ENCODE results near the gene RHOD. TPM values are rescaled to one million over a fixed set of nuclear protein-coding genes. Genes with fewer than 3 reads are reported as not detected.

RHOD gene
- total RNA-seq, 1 experiment from 2014 or later: 99.9 TPM

DNA sequence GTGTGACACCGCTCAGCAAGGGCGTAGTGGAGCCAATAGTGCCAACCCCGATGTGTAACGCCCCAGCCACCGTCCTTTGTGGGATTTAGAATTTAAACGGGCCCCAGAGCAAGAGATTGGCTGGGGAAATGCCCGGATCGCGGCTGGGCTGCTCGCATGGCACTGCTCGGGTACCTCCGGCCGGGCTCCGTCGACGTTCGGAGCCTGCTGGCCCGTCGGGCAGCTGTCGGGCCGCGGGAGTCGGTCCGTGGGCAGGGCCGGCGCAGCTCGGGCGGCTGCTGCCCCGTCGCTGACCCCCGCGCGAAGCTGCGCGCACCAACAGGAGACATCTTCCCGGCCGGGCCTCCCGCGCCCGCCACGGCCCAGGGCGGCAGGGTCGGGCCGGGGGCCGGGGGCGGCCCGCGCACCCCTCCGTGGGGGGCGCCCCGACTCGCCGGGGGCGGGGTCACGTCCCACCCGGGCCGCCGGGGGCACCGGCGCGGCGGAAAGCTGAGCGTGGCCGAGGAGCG is 61.1 kb downstream of the RHOD start:
- intact Hi-C loops (cut with micrococcal nuclease): no loop called here

DNA sequence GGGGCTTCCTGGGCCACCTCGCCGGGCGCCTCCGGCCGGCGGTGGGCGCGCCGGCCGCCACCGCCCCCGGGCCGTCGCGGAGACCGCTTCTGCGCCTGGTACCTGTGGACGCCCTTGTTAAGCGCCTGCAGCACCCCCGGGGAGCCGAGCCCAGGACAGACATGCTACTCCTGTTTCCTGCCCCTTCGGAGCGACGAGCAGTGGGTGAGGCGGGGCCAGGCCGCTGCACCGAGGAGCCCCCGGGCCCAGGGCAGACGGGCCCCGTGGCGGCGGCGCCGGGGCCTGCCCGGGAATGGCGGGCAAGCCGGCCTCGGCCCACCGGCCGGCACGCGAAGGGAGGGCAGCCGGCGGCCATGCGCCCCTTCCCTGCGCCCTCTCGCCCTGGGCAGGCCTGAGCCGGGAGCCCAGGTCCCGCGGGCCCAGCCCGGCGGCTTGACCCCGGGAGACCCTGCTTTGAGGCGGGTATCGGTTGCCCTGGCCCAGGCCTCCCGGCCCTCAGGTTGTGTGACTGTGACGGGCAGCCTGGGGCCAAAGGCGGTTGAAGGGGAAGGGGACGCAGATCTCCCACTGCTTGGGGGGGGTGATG is 61.6 kb downstream of the RHOD start:
- peak overlapping the region; percentile 57 for H3K4me2 ChIP-seq (ENCODE audit: low read length)
- H3K79me2 ChIP-seq (ENCODE audit: low read length): peaks cover 40% of the 10 kb centered on the region
- H3K4me1 ChIP-seq (ENCODE audit: insufficient read depth, low read length): peaks cover 6% of the 10 kb centered on the region; the same call in 1 of the 2 replicates
- H3F3A ChIP-seq (ENCODE audit: low read length, unreplicated experiment): no peaks in the 10 kb centered on the region
- peak overlapping the region; percentile 44; the same call in 1 of the 2 replicates for H3K4me3 ChIP-seq (ENCODE audit: low read length)
- H2AFZ ChIP-seq (ENCODE audit: low read length): peak overlapping the region; percentile 58; the same call in 1 of the 2 replicates
- H3K27ac ChIP-seq (ENCODE audit: low read length): no peak overlapping the region
- H3K9me2 ChIP-seq (replicated peaks; ENCODE audit: low read length): no peaks in the 10 kb centered on the region
- ChIA-PET CTCF (interaction anchor here (0.6 to 1.0 kb wide), 2 partner anchors 50 to 63 kb away, joined by 4 read pairs; no protein-coding TSS in a partner anchor), POLR2A (ENCODE audit: unreplicated experiment) (interaction anchor here (0.5 to 1.0 kb wide), 3 partner anchors 63 to 130 kb away, joined by 3 to 8 read pairs (median 3); no protein-coding TSS in a partner anchor)
- no TSS peak for BruUV-seq (replicated peaks)
- H3K27me3 ChIP-seq (ENCODE audit: low read length): no peaks in the 10 kb centered on the region
- H3K9ac ChIP-seq (ENCODE audit: low read length): peak overlapping the region; percentile 41; the same call in 1 of the 2 replicates
- H3K36me3 ChIP-seq (ENCODE audit: low read depth, low read length): peaks cover under 1% of the 10 kb centered on the region; the same call in 1 of the 2 replicates
- peaks cover 17% of the 10 kb centered on the region for H4K20me1 ChIP-seq (ENCODE audit: low read length)
- intact Hi-C loops (cut with micrococcal nuclease): no loop called here
- no peaks in the 10 kb centered on the region for H3K9me3 ChIP-seq (ENCODE audit: low read length)
- ATAC-seq: peak; percentile 1
- DNase-seq: no peak
- no peak for TF ChIP-seq EZH2phosphoT487 (IDR thresholded peaks at IDR 0.05; ENCODE audit: borderline replicate concordance, low read length)
- no peak for TF ChIP-seq EZH2 (IDR thresholded peaks at IDR 0.05; ENCODE audit: low read length, unreplicated experiment)
- TF ChIP-seq, protein P1, sequence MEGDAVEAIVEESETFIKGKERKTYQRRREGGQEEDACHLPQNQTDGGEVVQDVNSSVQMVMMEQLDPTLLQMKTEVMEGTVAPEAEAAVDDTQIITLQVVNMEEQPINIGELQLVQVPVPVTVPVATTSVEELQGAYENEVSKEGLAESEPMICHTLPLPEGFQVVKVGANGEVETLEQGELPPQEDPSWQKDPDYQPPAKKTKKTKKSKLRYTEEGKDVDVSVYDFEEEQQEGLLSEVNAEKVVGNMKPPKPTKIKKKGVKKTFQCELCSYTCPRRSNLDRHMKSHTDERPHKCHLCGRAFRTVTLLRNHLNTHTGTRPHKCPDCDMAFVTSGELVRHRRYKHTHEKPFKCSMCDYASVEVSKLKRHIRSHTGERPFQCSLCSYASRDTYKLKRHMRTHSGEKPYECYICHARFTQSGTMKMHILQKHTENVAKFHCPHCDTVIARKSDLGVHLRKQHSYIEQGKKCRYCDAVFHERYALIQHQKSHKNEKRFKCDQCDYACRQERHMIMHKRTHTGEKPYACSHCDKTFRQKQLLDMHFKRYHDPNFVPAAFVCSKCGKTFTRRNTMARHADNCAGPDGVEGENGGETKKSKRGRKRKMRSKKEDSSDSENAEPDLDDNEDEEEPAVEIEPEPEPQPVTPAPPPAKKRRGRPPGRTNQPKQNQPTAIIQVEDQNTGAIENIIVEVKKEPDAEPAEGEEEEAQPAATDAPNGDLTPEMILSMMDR (conservative IDR thresholded peaks at IDR 0.05; ENCODE audit: low read depth, low read length): no peak

More for the DNA sequence above, 61.1 kb downstream of the RHOD start:
- CTCF ChIA-PET: interaction anchor here (0.8 kb wide), 1 partner anchor 160 kb away, joined by 3 read pairs; no protein-coding TSS in a partner anchor
- Histone ChIP-seq H3K9me3 (ENCODE audit: low read length) (no peaks in the 10 kb centered on the region), H3K4me2 (ENCODE audit: low read length) (no peak overlapping the region), H3K4me1 (ENCODE audit: insufficient read depth, low read length) (peaks cover 6% of the 10 kb centered on the region; the same call in 1 of the 2 replicates), H3K9ac (ENCODE audit: low read length) (no peak overlapping the region), H3K27me3 (ENCODE audit: low read length) (no peaks in the 10 kb centered on the region), H3K36me3 (ENCODE audit: low read depth, low read length) (no peaks in the 10 kb centered on the region), H3K9me2 (replicated peaks; ENCODE audit: low read length) (no peaks in the 10 kb centered on the region), H2AFZ (ENCODE audit: low read length) (no peak overlapping the region), H3K27ac (ENCODE audit: low read length) (no peak overlapping the region), H3K4me3 (ENCODE audit: low read length) (no peak overlapping the region), H3K79me2 (ENCODE audit: low read length) (peaks cover 34% of the 10 kb centered on the region), H3F3A (ENCODE audit: low read length, unreplicated experiment) (no peaks in the 10 kb centered on the region), H4K20me1 (ENCODE audit: low read length) (peaks cover 13% of the 10 kb centered on the region)
- no peak for DNase-seq
- POLR2A ChIA-PET (ENCODE audit: unreplicated experiment): no interaction called here
- ATAC-seq: no peak
- TF ChIP-seq EZH2 (IDR thresholded peaks at IDR 0.05; ENCODE audit: low read length, unreplicated experiment) (no peak), EZH2phosphoT487 (IDR thresholded peaks at IDR 0.05; ENCODE audit: borderline replicate concordance, low read length) (no peak)
- TF ChIP-seq, protein P1 (conservative IDR thresholded peaks at IDR 0.05; ENCODE audit: low read depth, low read length): no peak
- BruUV-seq (replicated peaks): no TSS peak
